HepG2 (cell line): ENCODE results near the gene PTGDS. TPM values are rescaled to one million over a fixed set of nuclear protein-coding genes. Genes with fewer than 3 reads are reported as not detected.

Experiments used
- ATAD3A ChIP-seq: sonication (generic); formaldehyde crosslinking; IDR thresholded peaks from 2 replicates; pipeline ENCODE4 v1.4.0; 2020; ENCODE audit warnings: missing genetic modification reagents
- CBX1 ChIP-seq: IDR thresholded peaks from one replicate; pipeline ENCODE4 v1.6.1; 2016; ENCODE audit warnings: antibody characterized with exemption, low read depth
- HOXA5 ChIP-seq: sonication (generic); formaldehyde crosslinking; IDR thresholded peaks from 2 replicates; pipeline ENCODE4 v1.4.0; 2020; ENCODE audit warnings: missing genetic modification reagents
- MAX ChIP-seq: IDR thresholded peaks from 2 replicates; pipeline ENCODE4 v1.6.1; 2012; ENCODE audit warnings: inconsistent platforms
- MYC ChIP-seq: sonication (generic); formaldehyde crosslinking; IDR thresholded peaks from 2 replicates; pipeline ENCODE4 v1.9.0; 2021; ENCODE audit warnings: missing genetic modification reagents, borderline replicate concordance
- PCBP1 ChIP-seq: fragments of 200-400 bp; formaldehyde crosslinking; IDR thresholded peaks from 2 replicates; pipeline ENCODE4 v1.6.1; 2017; ENCODE audit warnings: mild to moderate bottlenecking, low read depth, low read length, borderline replicate concordance
- RAD21 ChIP-seq: fragments of 450-650 bp; formaldehyde crosslinking; IDR thresholded peaks from 2 replicates; pipeline ENCODE4 v1.5.0; 2020; ENCODE audit warnings: mild to moderate bottlenecking
- RBM22 ChIP-seq: fragments of 200-400 bp; formaldehyde crosslinking; optimal IDR thresholded peaks from 2 replicates; pipeline ENCODE3; 2017; ENCODE audit warnings: mild to moderate bottlenecking, low read length, moderate library complexity
- TCF12 ChIP-seq, 2 experiments: fragments of 450-650 bp in 1 of 2; sonication (generic) in 1 of 2; formaldehyde crosslinking in 1 of 2; IDR thresholded peaks; 2 replicates each; pipeline versions ENCODE4 v1.6.1 to v1.8.0; 2017 to 2022; ENCODE audit warnings: antibody characterized with exemption in 1 of 2, mild to moderate bottlenecking in 1 of 2, missing genetic modification reagents in 1 of 2, moderate library complexity in 1 of 2
- TOPORS ChIP-seq: sonication (generic); formaldehyde crosslinking; IDR thresholded peaks from 2 replicates; pipeline ENCODE4 v1.8.0; 2023; ENCODE audit warnings: mild to moderate bottlenecking, missing genetic modification reagents
- YY1 ChIP-seq: IDR thresholded peaks from 2 replicates; pipeline ENCODE4 v1.6.1; 2011; ENCODE audit warnings: low read length, low read depth, moderate library complexity, mild to moderate bottlenecking; ENCODE audit not compliant: insufficient read depth, insufficient replicate concordance
- ZNF275 ChIP-seq: sonication (generic); formaldehyde crosslinking; IDR thresholded peaks from 2 replicates; pipeline ENCODE4 v1.8.0; 2022; ENCODE audit warnings: missing genetic modification reagents, mild to moderate bottlenecking, inconsistent platforms, borderline replicate concordance
- ZNF446 ChIP-seq: sonication (generic); formaldehyde crosslinking; IDR thresholded peaks from 2 replicates; pipeline ENCODE4 v1.5.0; 2020; ENCODE audit warnings: mild to moderate bottlenecking, missing genetic modification reagents
- ZNF501 ChIP-seq: sonication (generic); formaldehyde crosslinking; IDR thresholded peaks from 2 replicates; pipeline ENCODE4 v1.5.1; 2020; ENCODE audit warnings: mild to moderate bottlenecking, moderate library complexity, missing genetic modification reagents
- ZNF75D ChIP-seq: sonication (generic); formaldehyde crosslinking; IDR thresholded peaks from 2 replicates; pipeline ENCODE4 v1.8.1; 2023; ENCODE audit warnings: missing genetic modification reagents, mild to moderate bottlenecking, borderline replicate concordance
- ZNF788 ChIP-seq: sonication (generic); formaldehyde crosslinking; IDR thresholded peaks from 2 replicates; pipeline ENCODE4 v1.5.0; 2020; ENCODE audit warnings: mild to moderate bottlenecking, missing genetic modification reagents, borderline replicate concordance
- polyA plus RNA-seq, 8 experiments: library from polyadenylated mRNA; depleted of rRNA in 3 of 8; stranded (reverse) in 7 of 8; unstranded in 1 of 8; fragments of >200 nt; fragmentation: Illumina TruSeq in 4 of 8; extraction: Trizol in 4 of 8; gene quantifications; 2 replicates each; pipeline versions ENCODE4 v1.2.1 to v1.2.3, GENCODE V29; 2011 to 2016; ENCODE audit warnings: low read depth in 4 of 8, missing spikeins in 1 of 8, mixed read lengths in 1 of 8; ENCODE audit not compliant: insufficient read depth in 1 of 8
- total RNA-seq, 5 experiments: library from RNA; depleted of rRNA; stranded (reverse); fragments of >200 nt; fragmentation: Illumina TruSeq; extraction: Trizol; gene quantifications; 2 replicates each; pipeline ENCODE4 v1.2.3, GENCODE V29; 2016; ENCODE audit warnings: low read depth in 1 of 5
- TF ChIP-seq, protein P1 (sequence below): sonication (generic); formaldehyde crosslinking; IDR thresholded peaks from 2 replicates; pipeline ENCODE4 v1.4.0; 2020; ENCODE audit warnings: missing genetic modification reagents, borderline replicate concordance
- TF ChIP-seq, protein P2 (sequence below): sonication (generic); formaldehyde crosslinking; IDR thresholded peaks from 2 replicates; pipeline ENCODE4 v1.8.0; 2022; ENCODE audit warnings: mild to moderate bottlenecking, missing genetic modification reagents; ENCODE audit not compliant: insufficient replicate concordance
- TF ChIP-seq, protein P3 (sequence below): sonication (generic); formaldehyde crosslinking; IDR thresholded peaks from 2 replicates; pipeline ENCODE4 v1.5.1; 2020; ENCODE audit warnings: missing genetic modification reagents, mild to moderate bottlenecking, borderline replicate concordance

Gene PTGDS
- total and polyA plus RNA-seq, 2 of the 13 experiments (the other 11 are each of a cell fraction or from before 2014, with no cell fraction given): 0.33 to 0.50 TPM

- peak; percentile 10 for TF ChIP-seq RBM22
- no peak for TF ChIP-seq ATAD3A (CRISPR knock-in tag)
- TF ChIP-seq, protein P1, sequence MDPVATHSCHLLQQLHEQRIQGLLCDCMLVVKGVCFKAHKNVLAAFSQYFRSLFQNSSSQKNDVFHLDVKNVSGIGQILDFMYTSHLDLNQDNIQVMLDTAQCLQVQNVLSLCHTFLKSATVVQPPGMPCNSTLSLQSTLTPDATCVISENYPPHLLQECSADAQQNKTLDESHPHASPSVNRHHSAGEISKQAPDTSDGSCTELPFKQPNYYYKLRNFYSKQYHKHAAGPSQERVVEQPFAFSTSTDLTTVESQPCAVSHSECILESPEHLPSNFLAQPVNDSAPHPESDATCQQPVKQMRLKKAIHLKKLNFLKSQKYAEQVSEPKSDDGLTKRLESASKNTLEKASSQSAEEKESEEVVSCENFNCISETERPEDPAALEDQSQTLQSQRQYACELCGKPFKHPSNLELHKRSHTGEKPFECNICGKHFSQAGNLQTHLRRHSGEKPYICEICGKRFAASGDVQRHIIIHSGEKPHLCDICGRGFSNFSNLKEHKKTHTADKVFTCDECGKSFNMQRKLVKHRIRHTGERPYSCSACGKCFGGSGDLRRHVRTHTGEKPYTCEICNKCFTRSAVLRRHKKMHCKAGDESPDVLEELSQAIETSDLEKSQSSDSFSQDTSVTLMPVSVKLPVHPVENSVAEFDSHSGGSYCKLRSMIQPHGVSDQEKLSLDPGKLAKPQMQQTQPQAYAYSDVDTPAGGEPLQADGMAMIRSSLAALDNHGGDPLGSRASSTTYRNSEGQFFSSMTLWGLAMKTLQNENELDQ (CRISPR knock-in tag): no peak
- TF ChIP-seq, protein P2, sequence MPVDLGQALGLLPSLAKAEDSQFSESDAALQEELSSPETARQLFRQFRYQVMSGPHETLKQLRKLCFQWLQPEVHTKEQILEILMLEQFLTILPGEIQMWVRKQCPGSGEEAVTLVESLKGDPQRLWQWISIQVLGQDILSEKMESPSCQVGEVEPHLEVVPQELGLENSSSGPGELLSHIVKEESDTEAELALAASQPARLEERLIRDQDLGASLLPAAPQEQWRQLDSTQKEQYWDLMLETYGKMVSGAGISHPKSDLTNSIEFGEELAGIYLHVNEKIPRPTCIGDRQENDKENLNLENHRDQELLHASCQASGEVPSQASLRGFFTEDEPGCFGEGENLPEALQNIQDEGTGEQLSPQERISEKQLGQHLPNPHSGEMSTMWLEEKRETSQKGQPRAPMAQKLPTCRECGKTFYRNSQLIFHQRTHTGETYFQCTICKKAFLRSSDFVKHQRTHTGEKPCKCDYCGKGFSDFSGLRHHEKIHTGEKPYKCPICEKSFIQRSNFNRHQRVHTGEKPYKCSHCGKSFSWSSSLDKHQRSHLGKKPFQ (CRISPR knock-in tag): no peak
- 0 out of 2 replicates have a peak, but pooled peaks have one; percentile 24 for TF ChIP-seq MYC (CRISPR knock-in tag)
- TF ChIP-seq TCF12 (IDR thresholded peaks at IDR 0.05): no peak
- no peak for TF ChIP-seq TCF12 (CRISPR knock-in tag; IDR thresholded peaks at IDR 0.05)
- peak; percentile 2; the same call in 1 of the 2 replicates for TF ChIP-seq RAD21
- TF ChIP-seq CBX1: no peak
- TF ChIP-seq ZNF275 (CRISPR knock-in tag): 0 out of 2 replicates have a peak, but pooled peaks have one; percentile 35
- peak; percentile 77 for TF ChIP-seq ZNF501 (CRISPR knock-in tag)
- no peak for TF ChIP-seq YY1
- TF ChIP-seq ZNF446: peak; percentile 80; the same call in 1 of the 2 replicates
- TF ChIP-seq ZNF788: no peak
- TF ChIP-seq, protein P3, sequence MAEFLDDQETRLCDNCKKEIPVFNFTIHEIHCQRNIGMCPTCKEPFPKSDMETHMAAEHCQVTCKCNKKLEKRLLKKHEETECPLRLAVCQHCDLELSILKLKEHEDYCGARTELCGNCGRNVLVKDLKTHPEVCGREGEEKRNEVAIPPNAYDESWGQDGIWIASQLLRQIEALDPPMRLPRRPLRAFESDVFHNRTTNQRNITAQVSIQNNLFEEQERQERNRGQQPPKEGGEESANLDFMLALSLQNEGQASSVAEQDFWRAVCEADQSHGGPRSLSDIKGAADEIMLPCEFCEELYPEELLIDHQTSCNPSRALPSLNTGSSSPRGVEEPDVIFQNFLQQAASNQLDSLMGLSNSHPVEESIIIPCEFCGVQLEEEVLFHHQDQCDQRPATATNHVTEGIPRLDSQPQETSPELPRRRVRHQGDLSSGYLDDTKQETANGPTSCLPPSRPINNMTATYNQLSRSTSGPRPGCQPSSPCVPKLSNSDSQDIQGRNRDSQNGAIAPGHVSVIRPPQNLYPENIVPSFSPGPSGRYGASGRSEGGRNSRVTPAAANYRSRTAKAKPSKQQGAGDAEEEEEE: no peak
- no peak for TF ChIP-seq TOPORS
- no peak for TF ChIP-seq ZNF75D
- TF ChIP-seq MAX: no peak
- TF ChIP-seq PCBP1: no peak
- no peak for TF ChIP-seq HOXA5
Observed at GRCh38 chr9:136943291-136944211, 33.8 kb upstream of the PTGDS start (continued).
